IPS-18c (cell line): ENCODE measurements around the gene CYP27B1.

ENCODE experiments used
- H3K4me3 ChIP-seq: 2 replicates; pipeline ENCODE4 v1.7.0; 2013; ENCODE audit warnings: low read depth, mild to moderate bottlenecking, low read length, moderate library complexity; ENCODE audit not compliant: insufficient read depth
- H3K9me3 ChIP-seq: one replicate; pipeline ENCODE4 v1.6.1; 2013; ENCODE audit warnings: mild to moderate bottlenecking, low read length, moderate library complexity; ENCODE audit not compliant: control insufficient read depth, insufficient read depth

CYP27B1 gene

DNA sequence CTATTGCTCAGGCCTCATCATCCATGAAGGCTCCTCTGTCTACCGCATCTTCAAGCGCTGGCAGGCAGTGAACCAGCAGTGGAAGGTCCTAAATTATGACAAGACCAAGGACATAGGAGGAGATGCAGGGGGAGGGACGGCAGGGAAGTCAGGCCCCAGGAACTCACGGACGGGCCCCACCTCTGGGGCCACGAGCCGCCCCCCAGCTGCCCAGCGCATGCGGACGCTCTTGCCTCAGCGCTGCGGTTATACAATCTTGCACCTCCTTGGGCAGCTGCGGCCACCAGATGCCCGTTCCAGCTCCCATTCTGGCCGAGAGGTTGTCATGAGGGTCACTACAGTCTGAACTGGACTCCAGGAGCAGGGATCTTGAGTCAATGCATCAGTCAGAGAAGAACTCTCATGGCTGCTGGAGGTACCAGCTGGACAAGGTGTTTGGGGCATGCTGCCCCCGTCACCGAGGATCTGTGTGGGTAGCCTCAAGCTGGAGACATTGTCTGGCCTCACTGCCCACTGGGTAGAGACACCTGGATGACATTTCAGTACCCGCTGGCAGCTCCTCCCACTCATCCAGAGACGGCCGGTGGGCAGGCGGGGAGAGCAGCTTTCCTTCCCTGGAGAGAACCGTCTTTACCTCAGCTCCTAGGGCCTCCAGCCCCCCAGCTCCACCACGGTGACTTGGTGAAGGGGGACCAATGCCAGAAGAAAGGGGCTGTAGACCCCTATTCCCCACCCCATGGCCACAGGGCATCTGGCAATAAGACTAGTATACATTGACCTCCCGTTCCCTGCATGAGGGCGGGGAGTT, 8.1 kb downstream of the CYP27B1 start:
- Histone ChIP-seq H3K4me3 (no peak overlapping the region), H3K9me3 (no peaks in the 10 kb centered on the region)

DNA sequence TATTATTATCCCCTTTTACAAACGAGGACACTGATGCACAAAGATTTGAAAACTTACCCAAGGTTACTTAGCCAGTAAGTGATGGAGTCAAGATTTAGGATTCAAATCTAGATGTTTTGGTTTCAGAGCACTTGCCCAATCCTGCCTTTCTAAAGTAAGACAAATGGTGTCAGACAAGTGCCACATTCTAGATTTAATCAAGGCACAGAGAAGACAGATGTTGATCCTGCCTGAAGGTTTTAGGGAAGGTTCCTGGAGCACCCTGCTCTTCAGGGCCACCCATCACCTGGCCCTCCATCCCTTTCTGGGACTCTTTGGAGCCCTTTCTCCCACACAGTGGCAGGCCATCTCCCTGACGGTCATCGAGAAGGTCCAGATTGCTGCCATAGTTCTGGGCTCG, 9.1 kb downstream of the CYP27B1 start:
- no peaks in the 10 kb centered on the region for H3K9me3 ChIP-seq
- H3K4me3 ChIP-seq: no peak overlapping the region

DNA sequence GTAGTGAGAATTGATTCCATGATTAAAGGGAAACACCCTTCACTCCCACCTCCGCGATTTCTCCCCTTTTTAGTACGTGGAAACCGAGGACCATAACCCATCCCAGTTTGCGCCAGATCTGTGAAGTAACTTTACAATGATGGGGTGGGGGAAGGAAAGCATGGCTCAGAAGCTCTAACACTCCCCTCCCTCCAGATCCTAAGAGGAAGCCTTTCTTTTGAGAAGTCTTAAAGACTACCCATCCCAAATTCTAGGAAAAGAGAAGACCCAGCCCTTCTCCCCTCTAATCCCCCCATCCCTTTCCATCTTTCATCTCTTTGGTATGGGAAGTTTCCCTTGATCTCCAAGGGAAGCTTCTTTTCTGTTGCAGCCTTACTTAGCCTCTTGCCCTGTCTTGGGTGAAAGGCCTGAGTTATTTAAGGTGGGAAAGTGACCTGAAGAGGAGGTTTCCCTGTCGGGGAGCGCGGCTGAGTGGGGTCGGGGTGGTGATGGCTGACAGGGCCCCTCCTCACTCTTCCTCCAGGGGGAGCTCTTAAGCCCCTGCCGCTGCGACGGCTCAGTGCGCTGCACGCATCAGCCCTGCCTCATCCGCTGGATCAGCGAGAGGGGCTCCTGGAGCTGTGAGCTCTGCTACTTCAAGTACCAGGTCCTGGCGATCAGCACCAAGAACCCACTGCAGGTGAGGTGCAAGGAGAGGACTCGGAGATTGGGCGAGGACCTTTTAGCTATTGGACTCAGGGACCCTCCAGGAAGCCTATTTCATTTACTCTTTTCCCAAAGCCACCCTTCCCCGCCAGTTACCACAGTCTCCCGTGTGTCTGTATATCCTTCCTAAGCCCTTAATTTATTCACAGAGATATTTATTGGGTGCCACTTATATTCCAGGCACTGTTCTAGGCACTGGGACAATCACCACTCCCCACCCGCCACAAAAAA, 10.2 kb downstream of the CYP27B1 start:
- H3K4me3 ChIP-seq: peak overlapping the region; percentile 52; the same call in 1 of the 2 replicates
- H3K9me3 ChIP-seq: no peaks in the 10 kb centered on the region

DNA sequence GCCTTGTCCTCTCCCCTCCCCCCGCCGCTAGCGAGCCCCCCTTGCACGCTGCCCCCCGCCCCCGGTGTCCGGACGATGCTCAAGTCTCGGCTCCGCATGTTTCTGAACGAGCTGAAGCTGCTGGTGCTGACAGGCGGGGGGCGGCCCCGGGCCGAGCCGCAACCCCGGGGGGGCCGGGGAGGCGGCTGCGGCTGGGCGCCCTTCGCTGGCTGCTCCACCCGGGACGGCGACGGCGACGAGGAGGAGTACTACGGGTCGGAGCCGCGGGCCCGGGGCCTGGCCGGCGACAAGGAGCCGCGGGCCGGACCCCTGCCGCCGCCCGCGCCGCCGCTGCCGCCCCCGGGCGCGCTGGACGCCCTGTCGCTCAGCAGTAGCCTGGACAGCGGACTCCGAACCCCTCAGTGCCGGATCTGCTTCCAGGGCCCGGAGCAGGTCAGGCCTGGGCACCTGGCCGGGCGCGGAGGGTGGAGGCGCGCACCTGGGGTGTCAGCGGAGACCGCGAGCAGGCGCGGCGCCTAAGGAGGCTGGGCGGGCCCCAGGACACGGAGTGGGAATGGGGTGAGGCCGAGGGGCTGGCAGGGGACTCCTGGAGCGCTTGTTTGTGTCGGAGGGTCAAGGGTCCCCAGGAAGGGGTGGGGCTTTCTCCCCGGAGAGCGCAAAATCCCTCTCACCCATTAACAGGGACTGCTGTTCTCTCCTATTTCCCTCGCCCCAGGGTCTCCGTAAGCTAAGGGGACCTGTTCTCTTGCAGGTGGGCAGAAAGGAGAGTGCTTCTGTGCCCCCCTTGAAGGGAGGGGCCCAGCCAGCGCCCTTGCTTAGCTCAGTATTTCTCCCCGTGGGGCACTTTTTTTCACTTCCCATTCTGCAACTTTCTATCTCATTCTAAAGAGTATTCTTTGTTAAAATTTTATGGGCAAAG, 11.2 kb downstream of the CYP27B1 start:
- Histone ChIP-seq H3K9me3 (no peaks in the 10 kb centered on the region), H3K4me3 (peak overlapping the region; percentile 52)

DNA sequence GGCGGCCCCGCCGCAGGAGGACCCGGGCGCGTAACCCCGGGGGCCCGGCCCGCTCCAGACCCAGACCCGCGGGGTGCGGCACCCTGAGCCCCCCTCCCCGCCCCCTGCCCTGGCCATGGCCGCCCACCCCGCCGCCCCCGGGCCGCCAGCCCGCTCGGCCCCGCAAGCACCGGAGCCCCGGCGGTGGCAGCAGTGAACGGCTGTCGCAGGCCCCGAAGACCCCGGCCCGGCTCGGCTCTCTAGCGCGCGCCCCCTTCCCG, 11.8 kb downstream of the CYP27B1 start:
- H3K4me3 ChIP-seq: peak overlapping the region; percentile 52
- no peaks in the 10 kb centered on the region for H3K9me3 ChIP-seq

DNA sequence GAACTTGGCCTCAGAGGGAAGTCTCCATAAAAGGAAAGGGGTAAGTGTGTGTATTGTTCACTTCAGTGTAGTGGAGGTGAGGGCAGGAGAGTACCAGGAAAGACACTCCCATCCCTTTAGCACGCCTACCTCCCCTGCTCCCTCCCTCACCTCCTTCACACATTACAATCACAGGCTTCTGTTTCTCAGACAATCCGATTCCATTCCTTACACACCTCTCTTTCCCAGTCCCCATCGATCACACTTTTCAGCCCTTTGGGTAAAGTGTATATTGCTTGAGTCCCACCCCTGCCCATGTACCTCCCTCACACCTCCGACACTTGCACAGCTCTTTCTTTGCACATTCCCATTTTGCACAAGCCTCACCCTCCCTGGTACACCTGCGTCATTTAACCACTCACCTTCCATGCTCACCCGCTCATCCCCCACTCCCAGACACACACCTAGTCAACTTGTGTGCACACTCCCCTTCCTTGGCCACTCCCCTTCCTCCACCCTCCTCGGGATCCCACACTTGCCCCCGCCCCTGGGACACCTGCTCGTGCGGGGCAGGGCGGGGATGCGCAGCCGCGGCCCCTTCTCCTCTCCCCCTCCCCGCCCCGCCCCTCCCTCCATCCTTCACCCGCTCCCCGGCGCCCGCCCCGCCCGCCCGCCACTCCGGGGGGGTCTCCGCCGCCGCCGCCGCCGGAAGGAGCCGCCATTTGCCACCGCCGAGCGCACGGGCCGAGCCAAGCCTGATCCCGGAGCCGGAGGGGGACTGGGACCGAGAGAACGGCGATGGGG, 12.3 kb downstream of the CYP27B1 start, which contains the start of gene MARCHF9:
TSS of gene MARCHF9 (plus strand) at position 693 of the 783 bp plus-strand sequence. CDS start 426 bp downstream, outside the sequence.
- no peaks in the 10 kb centered on the region for H3K9me3 ChIP-seq
- peak within 1 kb of the TSS; percentile 57 for H3K4me3 ChIP-seq

DNA sequence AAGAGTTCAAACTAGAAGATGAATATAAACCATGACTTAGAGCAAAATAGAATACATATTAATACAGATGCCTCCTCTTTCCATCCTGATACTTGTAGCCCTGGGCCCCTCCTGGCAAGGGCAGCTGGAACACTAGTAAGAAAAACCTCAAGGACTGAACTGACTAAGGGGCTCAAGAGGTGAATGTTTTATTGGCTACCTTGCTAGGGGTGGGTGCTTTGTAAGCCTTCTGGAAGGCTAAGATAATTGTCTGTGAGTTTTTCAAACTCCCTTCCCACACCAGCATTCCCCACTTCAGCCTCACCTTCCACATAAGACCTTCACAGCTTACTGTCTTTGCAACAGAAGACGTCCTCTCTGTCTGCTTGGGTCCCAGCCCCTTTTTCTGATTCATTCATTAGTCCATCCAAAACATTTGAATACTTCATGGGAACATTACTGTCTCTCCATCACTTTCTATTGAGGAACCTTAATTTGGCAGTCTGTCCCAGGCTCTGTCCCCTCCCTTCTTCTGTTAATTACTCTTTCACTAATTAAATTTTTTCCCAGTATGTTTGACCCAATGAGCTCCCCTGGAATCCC, 13.0 kb downstream of the CYP27B1 start:
- no peaks in the 10 kb centered on the region for H3K9me3 ChIP-seq
- peak overlapping the region; percentile 57; the same call in 1 of the 2 replicates for H3K4me3 ChIP-seq

DNA sequence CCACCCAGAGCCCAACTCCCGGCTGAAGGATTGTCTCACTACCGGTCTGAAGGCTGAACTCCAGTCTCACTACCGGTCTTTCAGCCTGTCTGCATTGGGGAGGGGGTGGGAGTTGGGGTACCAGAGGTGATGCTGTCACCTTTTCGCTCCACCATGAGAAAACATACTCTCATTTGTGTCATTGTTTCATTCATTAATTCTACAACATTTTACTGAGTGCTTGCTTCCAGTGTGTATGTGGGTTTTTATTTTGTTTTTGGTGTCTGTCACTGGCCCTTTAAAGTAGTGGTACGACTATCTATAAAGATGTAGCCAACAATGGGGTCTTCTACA, 14.2 kb downstream of the CYP27B1 start:
- Histone ChIP-seq H3K4me3 (no peak overlapping the region; the same call in 1 of the 2 replicates), H3K9me3 (no peaks in the 10 kb centered on the region)

DNA sequence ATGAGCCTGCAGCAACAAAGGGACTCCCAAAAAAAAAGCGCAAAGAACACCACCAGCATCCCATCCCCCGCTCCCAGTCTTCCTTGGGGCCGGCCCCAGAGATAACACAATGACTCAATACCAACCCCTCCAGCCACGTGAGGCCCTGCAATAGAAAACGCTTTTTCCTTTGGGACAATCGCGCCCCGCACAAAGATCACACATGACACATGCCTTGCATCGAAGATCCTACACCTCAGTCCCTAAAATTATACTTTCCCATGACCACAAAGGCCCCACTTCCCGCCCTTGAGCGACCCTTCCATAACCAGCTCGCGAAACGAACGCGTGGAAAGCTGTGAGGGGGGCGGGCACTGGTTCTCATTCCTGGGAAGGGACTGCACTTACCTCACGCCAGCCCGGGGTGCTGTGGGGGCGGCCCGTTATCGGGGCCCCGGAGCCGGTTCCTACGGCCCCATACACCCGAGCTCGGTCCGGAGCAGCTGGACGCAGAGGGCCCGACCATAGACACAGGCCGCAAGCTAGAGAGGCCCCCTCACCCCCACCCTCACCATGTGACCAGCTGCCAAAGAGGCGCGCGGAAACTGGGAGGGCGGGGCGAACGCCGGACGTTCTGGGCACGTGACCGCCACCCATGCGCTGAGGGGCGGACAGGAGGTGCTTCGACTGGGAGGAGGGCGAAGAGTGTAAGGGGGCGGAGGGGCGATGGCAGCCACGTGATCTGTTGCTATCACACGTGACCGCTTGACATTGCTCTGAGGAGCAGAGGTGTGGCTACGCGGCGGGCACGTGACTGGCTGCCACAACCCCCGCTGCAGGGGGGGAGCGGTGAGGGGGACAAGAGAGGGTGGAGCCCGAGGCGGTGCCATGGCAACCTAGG, 14.8 kb downstream of the CYP27B1 start, which contains the start of gene CDK4:
TSS of gene CDK4 (minus strand) at position 523 of the 880 bp plus-strand sequence. CDS start 593 bp downstream, outside the sequence.
- Histone ChIP-seq H3K9me3 (no peaks in the 10 kb centered on the region), H3K4me3 (peak within 1 kb of the TSS; percentile 98)

DNA sequence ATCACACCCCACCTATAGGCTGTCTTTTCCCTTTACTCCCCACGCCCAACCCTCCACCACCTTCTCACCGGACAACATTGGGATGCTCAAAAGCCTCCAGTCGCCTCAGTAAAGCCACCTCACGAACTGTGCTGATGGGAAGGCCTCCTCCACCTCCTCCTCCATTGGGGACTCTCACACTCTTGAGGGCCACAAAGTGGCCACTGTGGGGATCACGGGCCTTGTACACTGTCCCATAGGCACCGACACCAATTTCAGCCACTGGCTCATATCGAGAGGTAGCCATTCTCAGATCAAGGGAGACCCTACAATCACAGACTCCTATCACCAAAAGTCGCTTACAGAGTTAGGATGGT, 15.5 kb downstream of the CYP27B1 start:
- H3K4me3 ChIP-seq: peak overlapping the region; percentile 98
- H3K9me3 ChIP-seq: no peaks in the 10 kb centered on the region

DNA sequence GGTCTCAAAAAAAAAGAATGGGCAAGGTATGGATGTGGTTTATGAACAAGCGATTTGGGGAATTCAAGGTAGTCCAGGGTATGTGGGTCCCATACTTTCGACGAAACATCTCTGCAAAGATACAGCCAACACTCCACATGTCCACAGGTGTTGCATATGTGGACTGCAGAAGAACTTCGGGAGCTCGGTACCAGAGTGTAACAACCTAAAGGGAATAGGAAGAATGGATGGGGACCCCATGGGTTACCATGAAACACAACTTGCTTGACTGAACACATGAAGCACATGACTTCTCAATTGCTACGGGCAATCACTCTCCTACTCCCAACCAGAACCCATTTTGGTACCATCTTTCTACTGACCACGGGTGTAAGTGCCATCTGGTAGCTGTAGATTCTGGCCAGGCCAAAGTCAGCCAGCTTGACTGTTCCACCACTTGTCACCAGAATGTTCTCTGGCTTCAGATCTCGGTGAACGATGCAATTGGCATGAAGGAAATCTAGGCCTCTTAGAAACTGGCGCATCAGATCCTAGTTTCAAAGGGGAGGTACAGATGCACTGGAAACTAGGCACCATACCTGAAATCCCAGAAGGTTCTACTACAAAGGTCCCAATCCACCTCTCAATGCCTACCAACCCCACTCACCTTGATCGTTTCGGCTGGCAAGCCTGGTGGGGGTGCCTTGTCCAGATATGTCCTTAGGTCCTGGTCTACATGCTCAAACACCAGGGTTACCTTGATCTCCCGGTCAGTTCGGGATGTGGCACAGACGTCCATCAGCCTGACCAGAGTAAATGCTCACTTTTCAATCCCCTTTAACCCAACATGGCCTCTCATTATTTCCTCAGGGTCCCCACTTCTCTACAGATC, 16.1 kb downstream of the CYP27B1 start:
- Histone ChIP-seq H3K4me3 (peak overlapping the region; percentile 98), H3K9me3 (no peaks in the 10 kb centered on the region)

DNA sequence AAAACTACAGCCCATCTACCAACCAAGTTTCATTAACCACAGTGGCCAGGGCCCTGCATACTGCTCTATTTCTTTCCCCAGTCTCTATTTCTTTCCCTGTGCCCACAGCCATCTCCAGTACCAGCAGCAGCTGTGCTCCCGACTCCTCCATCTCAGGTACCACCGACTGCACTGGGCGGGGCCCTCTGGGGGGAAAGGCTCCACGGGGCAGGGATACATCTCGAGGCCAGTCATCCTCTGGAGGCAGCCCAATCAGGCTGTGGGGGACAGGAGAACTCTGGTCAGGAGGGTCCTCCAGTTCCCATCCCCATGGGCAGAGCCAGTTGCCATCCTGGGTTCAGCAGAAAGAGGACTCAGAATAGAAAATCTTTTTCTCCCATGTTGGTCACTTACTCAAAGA, 17.8 kb downstream of the CYP27B1 start:
- H3K4me3 ChIP-seq: no peak overlapping the region
- no peaks in the 10 kb centered on the region for H3K9me3 ChIP-seq

DNA sequence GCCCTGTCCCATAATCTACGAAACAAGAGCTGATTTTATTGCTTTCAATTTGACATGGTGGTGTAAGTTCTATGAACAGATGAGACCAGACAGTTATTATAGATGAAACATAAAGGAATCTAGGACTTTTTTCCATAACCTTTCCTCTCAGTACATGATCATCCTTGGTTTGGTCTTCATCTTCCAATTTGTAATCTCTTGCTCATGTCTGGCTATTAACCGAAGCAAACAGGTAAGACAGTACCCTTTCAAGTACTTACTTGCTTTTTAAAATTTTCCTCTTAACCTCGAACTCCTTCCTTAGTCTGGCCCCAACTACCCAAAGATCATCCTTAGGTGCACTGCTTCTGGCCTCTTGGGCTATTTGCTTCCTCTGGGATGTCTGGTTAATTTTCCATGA, 20.9 kb downstream of the CYP27B1 start:
- Histone ChIP-seq H3K4me3 (peak overlapping the region; percentile 68; the same call in 1 of the 2 replicates), H3K9me3 (no peaks in the 10 kb centered on the region)

DNA sequence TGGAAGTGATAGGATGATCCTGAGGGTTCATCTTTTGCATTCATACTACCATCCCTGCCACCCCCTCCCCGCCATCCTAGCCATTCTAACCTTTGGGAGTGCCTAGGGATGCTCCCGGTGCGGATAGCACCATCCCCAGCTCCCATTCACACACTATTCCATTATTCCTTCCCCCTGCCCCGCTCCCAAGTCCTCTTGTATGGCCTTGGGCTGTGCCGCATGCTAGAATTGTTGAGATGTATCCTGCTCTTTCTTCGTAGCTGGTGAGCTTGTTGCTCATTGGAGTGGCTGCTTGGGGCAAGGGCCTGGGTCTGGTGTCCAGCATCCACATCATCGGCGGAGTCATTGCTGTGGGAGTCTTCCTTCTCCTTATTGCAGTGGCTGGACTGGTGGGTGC, 21.4 kb downstream of the CYP27B1 start:
- Histone ChIP-seq H3K9me3 (no peaks in the 10 kb centered on the region), H3K4me3 (peak overlapping the region; percentile 68)
